ENCODE measurements around the gene PLA2G4A. TPM values are rescaled to one million over a fixed set of nuclear protein-coding genes. Genes with fewer than 3 reads are reported as not detected.

The PLA2G4A gene
- total RNA-seq, 2 experiments from 2014 or later = 0.13 to 0.20 TPM

GRCh38 chr1:186923486-186923885, 94.7 kb downstream of the PLA2G4A start:
- Mint-ChIP-seq H3K4me3 (no peak overlapping the region), H3K27ac (no peak overlapping the region), H3K27me3 (no peaks in the 10 kb centered on the region), H3K36me3 (ENCODE audit: low read depth) (no peaks in the 10 kb centered on the region), H3K9me3 (no peaks in the 10 kb centered on the region), H3K4me1 (no peaks in the 10 kb centered on the region)
- CTCF ChIA-PET = no interaction called here
- POLR2A ChIA-PET = no interaction called here
- no peak for DNase-seq

DNA sequence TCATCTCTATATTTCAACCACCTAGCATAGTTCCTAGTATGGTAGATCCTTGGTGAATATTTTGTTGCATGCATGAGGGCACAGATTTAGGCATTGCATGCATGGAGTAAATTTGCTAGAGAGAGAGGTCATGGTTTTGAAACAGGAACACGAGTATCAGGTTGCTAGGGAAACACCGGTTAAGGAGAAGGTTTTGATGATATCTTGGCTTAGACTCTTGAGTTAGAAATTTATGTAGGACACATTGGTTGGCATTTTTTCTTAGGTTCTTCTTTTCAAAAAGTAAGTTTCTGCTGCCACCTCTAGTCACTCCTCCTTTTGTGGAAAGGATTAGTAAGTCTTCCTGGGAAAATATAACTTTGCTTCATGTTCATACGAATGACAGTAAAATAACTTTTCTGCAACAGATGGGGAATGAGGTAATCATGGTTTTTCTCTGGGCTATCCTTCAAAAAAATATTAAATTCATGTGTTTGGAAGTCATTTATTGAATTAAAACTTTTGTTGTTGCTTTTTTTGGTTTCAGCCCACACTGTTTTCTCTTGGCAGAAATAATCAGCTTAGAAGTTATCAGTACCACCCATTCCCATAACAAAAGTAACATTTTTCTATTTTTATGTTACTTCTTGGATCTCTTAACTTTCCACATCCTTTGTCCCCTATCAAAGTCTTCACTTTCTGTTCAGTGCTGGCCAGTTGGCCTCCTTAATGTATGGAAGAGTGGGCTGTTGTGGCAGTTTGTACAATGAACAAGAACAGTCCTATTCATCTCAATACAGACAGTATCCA, 97.3 kb downstream of the PLA2G4A start:
- Mint-ChIP-seq H3K9me3 (no peaks in the 10 kb centered on the region), H3K4me1 (no peaks in the 10 kb centered on the region), H3K36me3 (ENCODE audit: low read depth) (no peaks in the 10 kb centered on the region), H3K27ac (no peak overlapping the region), H3K4me3 (no peak overlapping the region), H3K27me3 (no peaks in the 10 kb centered on the region)
- ChIA-PET POLR2A (no interaction called here), CTCF (no interaction called here)
- DNase-seq = no peak

DNA sequence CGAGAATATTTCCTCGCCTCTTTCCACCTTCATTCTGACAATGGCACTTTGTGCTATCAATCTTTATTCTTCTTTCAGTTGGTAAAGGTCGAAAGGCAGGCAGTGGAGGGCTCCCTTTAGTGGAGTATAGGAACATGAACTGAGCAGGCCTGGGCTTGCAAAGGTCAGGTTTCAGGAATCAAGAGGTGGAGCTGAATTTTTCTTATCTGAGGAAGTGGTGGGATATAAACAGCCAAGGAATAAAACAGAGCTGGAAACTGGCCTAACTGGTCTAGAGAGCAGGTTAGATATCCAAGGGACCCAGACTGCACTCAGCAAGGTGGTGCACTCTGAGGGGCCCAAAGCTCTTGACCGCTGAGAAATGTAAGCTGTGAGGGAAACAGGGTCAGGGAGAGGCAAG, 99.1 kb downstream of the PLA2G4A start:
- ChIA-PET POLR2A (no interaction called here), CTCF (no interaction called here)
- no peaks in the 10 kb centered on the region for H3K9me3 Mint-ChIP-seq

GRCh38 chr1:186930238-186930637, 101.5 kb downstream of the PLA2G4A start:
- ChIA-PET CTCF (interaction anchor here (0.6 kb wide), 1 partner anchor 465 kb away, joined by 4 read pairs; no protein-coding TSS in a partner anchor), POLR2A (no interaction called here)
- Mint-ChIP-seq H3K9me3 (no peaks in the 10 kb centered on the region), H3K4me3 (no peak overlapping the region), H3K27me3 (no peaks in the 10 kb centered on the region), H3K4me1 (no peaks in the 10 kb centered on the region), H3K36me3 (ENCODE audit: low read depth) (no peaks in the 10 kb centered on the region), H3K27ac (no peak overlapping the region)
- DNase-seq = no peak

More for the DNA sequence above, 99.1 kb downstream of the PLA2G4A start:
- Mint-ChIP-seq H3K27ac (no peak overlapping the region), H3K27me3 (no peaks in the 10 kb centered on the region), H3K36me3 (ENCODE audit: low read depth) (no peaks in the 10 kb centered on the region), H3K4me3 (no peak overlapping the region), H3K4me1 (no peaks in the 10 kb centered on the region)
- DNase-seq = no peak

GRCh38 chr1:186937016-186937670, 108.4 kb downstream of the PLA2G4A start:
- H3K4me3 Mint-ChIP-seq = no peak overlapping the region
- no peaks in the 10 kb centered on the region for H3K9me3 Mint-ChIP-seq
- ChIA-PET POLR2A (no interaction called here), CTCF (no interaction called here)
- H3K36me3 Mint-ChIP-seq (ENCODE audit: low read depth) = no peaks in the 10 kb centered on the region
- H3K4me1 Mint-ChIP-seq = no peaks in the 10 kb centered on the region
- H3K27me3 Mint-ChIP-seq = no peaks in the 10 kb centered on the region
- no peak overlapping the region for H3K27ac Mint-ChIP-seq
- no peak for DNase-seq

DNA sequence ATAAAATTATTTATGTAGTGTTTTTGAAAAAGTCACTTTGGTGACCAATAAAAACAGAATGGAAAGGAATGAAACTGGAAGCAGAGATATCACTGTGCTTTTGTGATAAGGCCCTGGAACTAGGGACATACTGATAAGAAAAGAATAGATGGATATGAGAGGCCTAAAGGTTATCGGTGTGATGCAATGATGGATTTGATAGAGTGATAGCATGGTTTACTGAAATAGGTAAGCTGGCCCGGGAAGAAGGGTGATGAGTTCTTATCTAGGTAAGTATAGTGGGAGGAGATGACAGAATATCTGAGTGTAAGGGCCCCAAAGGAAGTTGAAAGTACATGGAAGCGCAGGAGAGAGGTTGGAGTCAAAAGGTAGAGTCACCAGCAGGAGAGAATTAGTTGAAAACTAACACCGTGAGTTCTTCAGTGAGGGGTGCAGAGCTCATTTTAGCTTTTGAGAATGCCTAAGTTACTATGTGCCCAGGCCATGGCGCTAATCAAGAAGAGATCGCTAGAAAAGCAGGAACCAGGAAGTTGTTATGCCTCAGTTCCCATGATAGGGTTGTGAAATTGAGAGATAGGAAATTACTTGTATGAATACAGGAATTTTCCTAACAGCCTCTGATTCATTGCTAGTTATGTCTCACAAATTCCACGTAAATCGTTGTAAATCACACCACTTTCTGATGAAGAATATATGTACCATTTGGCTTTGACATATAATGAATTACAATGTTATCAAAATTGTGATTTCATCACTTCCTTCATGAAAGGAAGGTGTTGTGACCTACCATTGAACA, 115.3 kb downstream of the PLA2G4A start:
- no peak overlapping the region for H3K27ac Mint-ChIP-seq
- DNase-seq = no peak
- H3K4me1 Mint-ChIP-seq = no peaks in the 10 kb centered on the region
- ChIA-PET POLR2A (no interaction called here), CTCF (no interaction called here)
- H3K4me3 Mint-ChIP-seq = no peak overlapping the region
- no peaks in the 10 kb centered on the region for H3K27me3 Mint-ChIP-seq
- H3K36me3 Mint-ChIP-seq (ENCODE audit: low read depth) = no peaks in the 10 kb centered on the region
- no peaks in the 10 kb centered on the region for H3K9me3 Mint-ChIP-seq

DNA sequence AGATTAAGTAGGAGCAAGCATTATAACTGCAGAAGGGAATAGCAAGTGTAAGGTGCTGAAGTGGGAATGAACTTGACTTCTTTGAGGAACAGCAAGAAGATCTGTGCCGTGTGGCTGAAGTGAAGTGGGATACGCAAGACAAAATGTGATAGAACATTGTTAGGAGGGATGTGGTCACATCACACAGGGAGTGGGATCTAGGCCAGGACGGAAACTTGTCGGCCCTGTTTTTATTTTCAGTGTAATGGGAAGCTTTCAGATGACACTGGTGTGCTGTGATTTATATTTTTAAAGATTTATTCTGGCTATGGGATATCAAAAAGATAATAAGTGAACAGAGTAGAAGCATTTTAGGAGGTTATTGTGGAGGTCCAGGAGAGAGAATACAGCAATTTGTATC, 116.4 kb downstream of the PLA2G4A start:
- POLR2A ChIA-PET = no interaction called here
- DNase-seq = no peak
- no peaks in the 10 kb centered on the region for H3K4me1 Mint-ChIP-seq
- H3K27me3 Mint-ChIP-seq = no peaks in the 10 kb centered on the region
- H3K4me3 Mint-ChIP-seq = no peak overlapping the region
- no peak overlapping the region for H3K27ac Mint-ChIP-seq
- no peaks in the 10 kb centered on the region for H3K9me3 Mint-ChIP-seq
- no peaks in the 10 kb centered on the region for H3K36me3 Mint-ChIP-seq (ENCODE audit: low read depth)
- CTCF ChIA-PET = no interaction called here

GRCh38 chr1:186948535-186948934, 119.8 kb downstream of the PLA2G4A start:
- DNase-seq = no peak
- no peaks in the 10 kb centered on the region for H3K4me1 Mint-ChIP-seq
- no peak overlapping the region for H3K4me3 Mint-ChIP-seq
- ChIA-PET POLR2A (no interaction called here), CTCF (no interaction called here)
- no peak overlapping the region for H3K27ac Mint-ChIP-seq
- H3K9me3 Mint-ChIP-seq = no peaks in the 10 kb centered on the region
- no peaks in the 10 kb centered on the region for H3K36me3 Mint-ChIP-seq (ENCODE audit: low read depth)
- H3K27me3 Mint-ChIP-seq = no peaks in the 10 kb centered on the region

DNA sequence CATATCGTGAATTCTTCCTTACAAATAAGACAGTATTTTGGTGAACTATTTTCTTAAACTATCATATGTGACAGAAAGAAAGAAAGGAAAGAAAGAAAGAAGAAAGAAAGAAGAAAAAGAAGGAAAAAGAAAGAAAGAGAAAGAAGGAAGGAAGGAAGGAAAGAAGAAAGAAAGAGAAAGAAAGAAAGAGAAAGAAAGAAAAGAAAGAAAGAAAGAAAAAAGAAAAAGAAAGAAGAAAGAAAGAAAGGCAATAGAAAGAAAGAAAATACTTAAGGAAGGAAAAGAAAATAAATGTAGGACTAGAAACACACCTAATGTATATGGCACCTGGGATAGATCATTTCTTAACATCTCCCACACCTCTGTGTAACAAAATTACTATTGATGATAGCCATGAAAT, 120.4 kb downstream of the PLA2G4A start:
- no peaks in the 10 kb centered on the region for H3K36me3 Mint-ChIP-seq (ENCODE audit: low read depth)
- H3K9me3 Mint-ChIP-seq = no peaks in the 10 kb centered on the region
- no peak overlapping the region for H3K4me3 Mint-ChIP-seq
- H3K27me3 Mint-ChIP-seq = no peaks in the 10 kb centered on the region
- H3K4me1 Mint-ChIP-seq = no peaks in the 10 kb centered on the region
- POLR2A ChIA-PET = no interaction called here
- DNase-seq = no peak
- CTCF ChIA-PET = no interaction called here
- H3K27ac Mint-ChIP-seq = no peak overlapping the region

DNA sequence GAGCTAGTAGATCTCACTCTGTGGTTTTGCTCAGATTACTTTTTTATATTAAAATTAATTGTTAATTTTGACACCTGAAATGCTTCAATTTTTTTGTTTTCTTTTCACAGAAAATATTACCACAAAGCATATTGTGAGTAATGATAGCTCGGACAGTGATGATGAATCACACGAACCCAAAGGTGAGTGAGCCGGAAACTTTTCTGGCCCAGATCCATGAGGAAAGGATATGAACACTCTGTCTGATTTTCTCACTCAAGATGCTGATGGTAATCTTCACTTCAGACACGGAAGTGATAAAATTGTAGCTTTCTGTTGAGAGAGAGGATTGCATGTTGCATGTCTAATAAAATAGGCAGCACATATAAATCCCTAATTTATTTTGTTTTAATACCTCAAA, 121.8 kb downstream of the PLA2G4A start:
- Mint-ChIP-seq H3K4me3 (no peak overlapping the region), H3K36me3 (ENCODE audit: low read depth) (no peaks in the 10 kb centered on the region), H3K4me1 (no peaks in the 10 kb centered on the region), H3K27ac (no peak overlapping the region), H3K27me3 (no peaks in the 10 kb centered on the region), H3K9me3 (no peaks in the 10 kb centered on the region)
- ChIA-PET POLR2A (no interaction called here), CTCF (no interaction called here)
- DNase-seq = no peak

DNA sequence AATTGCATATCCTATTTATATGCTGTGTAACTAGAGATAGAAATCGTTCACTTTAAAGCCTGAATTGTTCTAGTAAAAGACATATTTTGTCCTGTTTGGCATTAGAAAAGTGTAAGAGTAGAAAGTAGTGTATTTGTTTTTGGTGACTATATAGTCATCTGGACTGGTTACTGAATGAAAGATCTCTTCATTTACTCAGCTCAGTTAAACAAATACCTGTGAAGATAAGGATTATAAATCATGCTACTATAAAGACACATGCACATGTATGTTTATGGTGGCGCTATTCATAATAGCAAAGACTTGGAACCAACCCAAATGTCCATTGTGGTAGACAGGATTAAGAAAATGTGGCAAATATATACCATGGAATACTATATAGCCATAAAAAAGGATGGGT, 125.1 kb downstream of the PLA2G4A start:
- Mint-ChIP-seq H3K4me3 (no peak overlapping the region), H3K27ac (no peak overlapping the region), H3K4me1 (no peaks in the 10 kb centered on the region), H3K9me3 (no peaks in the 10 kb centered on the region), H3K36me3 (ENCODE audit: low read depth) (no peaks in the 10 kb centered on the region), H3K27me3 (no peaks in the 10 kb centered on the region)
- ChIA-PET POLR2A (no interaction called here), CTCF (no interaction called here)
- no peak for DNase-seq

DNA sequence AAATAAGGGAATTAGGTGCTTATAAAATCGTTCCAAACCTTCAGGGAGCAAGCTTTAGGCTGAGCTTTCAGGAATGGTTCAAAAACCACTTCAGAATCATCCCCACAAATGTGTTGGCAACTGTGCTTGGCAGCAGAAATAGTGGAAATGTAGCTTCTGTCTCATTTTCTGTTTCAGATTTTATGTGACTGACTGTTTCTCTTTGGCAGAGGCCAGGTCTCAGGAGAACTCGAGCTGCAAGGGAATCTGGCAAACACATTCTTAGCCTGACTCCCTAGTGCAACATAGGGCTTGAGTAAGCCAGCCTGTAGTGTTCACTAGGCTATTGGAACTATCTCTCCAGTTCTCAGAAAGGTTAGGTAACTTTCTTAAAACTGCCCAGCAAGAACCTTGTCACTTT, 128.6 kb downstream of the PLA2G4A start:
- no peaks in the 10 kb centered on the region for H3K27me3 Mint-ChIP-seq
- H3K4me3 Mint-ChIP-seq = no peak overlapping the region
- ChIA-PET CTCF (no interaction called here), POLR2A (no interaction called here)
- H3K4me1 Mint-ChIP-seq = no peaks in the 10 kb centered on the region
- H3K9me3 Mint-ChIP-seq = no peaks in the 10 kb centered on the region
- no peak overlapping the region for H3K27ac Mint-ChIP-seq
- H3K36me3 Mint-ChIP-seq (ENCODE audit: low read depth) = no peaks in the 10 kb centered on the region
- DNase-seq = no peak

DNA sequence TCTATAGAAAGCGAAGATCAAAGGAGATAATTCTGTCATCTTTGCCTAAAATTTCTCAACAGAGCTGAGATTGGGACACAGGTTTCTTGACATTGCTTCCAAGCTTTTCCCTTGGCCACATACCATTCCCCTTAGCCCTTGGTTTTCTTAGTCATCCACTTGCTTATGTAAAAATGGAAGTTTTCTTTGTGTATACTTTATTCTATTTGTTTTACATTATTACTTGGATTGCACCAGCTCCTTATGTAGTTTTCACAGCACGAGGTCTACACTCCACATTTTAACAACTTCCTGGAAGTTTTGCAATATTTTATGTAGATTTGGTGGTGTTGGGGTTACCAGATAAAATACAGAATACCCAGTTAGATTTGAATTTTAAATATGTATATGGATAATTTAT, 129.8 kb downstream of the PLA2G4A start:
- no peak overlapping the region for H3K4me3 Mint-ChIP-seq
- H3K36me3 Mint-ChIP-seq (ENCODE audit: low read depth) = no peaks in the 10 kb centered on the region
- H3K27ac Mint-ChIP-seq = no peak overlapping the region
- no peaks in the 10 kb centered on the region for H3K4me1 Mint-ChIP-seq
- POLR2A ChIA-PET = no interaction called here
- H3K9me3 Mint-ChIP-seq = no peaks in the 10 kb centered on the region
- no peaks in the 10 kb centered on the region for H3K27me3 Mint-ChIP-seq
- CTCF ChIA-PET = no interaction called here
- DNase-seq = no peak

DNA sequence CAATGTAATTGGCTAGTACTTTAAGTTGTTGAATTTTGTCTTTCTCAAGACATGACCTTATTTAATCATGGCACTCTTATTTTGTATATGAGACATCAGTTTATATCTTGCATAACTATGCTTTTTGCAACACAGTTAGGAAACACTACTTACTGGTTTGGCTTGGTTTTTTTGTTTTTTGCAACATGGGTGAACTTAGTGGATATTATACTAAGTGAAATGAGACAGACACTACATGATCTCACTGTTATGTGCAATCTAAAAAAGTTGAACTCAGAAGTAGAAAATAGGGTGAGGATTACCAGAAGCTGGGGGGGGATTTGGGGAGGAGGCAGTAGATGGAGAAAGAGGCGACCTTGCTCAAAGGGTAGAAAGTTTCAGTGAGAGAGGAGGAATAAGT, 132.1 kb downstream of the PLA2G4A start:
- ChIA-PET CTCF (no interaction called here), POLR2A (no interaction called here)

More for the DNA sequence above, 132.1 kb downstream of the PLA2G4A start:
- Mint-ChIP-seq H3K27me3 (no peaks in the 10 kb centered on the region), H3K4me3 (no peak overlapping the region), H3K27ac (no peak overlapping the region), H3K4me1 (no peaks in the 10 kb centered on the region), H3K36me3 (ENCODE audit: low read depth) (no peaks in the 10 kb centered on the region), H3K9me3 (no peaks in the 10 kb centered on the region)
- DNase-seq = no peak
